Loucy (cell line): Measurements from ENCODE around the gene DNAH8.
A peak's percentile ranks its signal among the peaks of the same experiment; 100 is the strongest.

Source experiments
- H2AFZ ChIP-seq: fragments of 200-600 bp; sonication (generic); 2 replicates; pipeline ENCODE4 v1.6.0; 2016; ENCODE audit warnings: antibody characterized with exemption, mild to moderate bottlenecking, low read length, moderate library complexity
- H3F3A ChIP-seq: fragments of 200-600 bp; 2 replicates; pipeline ENCODE4 v1.6.0; 2016; ENCODE audit warnings: antibody characterized with exemption, low read depth, mild to moderate bottlenecking
- H3K27me3 ChIP-seq: fragments of 200-600 bp; sonication (generic); 2 replicates; pipeline ENCODE4 v1.6.1; 2014; ENCODE audit warnings: low read length, mild to moderate bottlenecking; ENCODE audit not compliant: insufficient read depth, poor library complexity, severe bottlenecking
- H3K36me3 ChIP-seq: fragments of 200-600 bp; sonication (generic); 2 replicates; pipeline ENCODE4 v1.6.1; 2016; ENCODE audit warnings: low read length; ENCODE audit not compliant: insufficient read depth
- H3K4me1 ChIP-seq: fragments of 200-600 bp; sonication (generic); 2 replicates; pipeline ENCODE4 v1.5.1; 2014; ENCODE audit warnings: low read length, mild to moderate bottlenecking; ENCODE audit not compliant: insufficient read depth, poor library complexity, severe bottlenecking
- H3K4me2 ChIP-seq: fragments of 200-600 bp; sonication (generic); 2 replicates; pipeline ENCODE4 v1.6.0; 2014; ENCODE audit warnings: antibody characterized with exemption, low read length, low read depth, mild to moderate bottlenecking; ENCODE audit not compliant: poor library complexity, severe bottlenecking
- H3K4me3 ChIP-seq: fragments of 200-600 bp; sonication (generic); 2 replicates; pipeline ENCODE4 v1.5.1; 2014; ENCODE audit warnings: low read length, mild to moderate bottlenecking, mixed read lengths; ENCODE audit not compliant: poor library complexity, severe bottlenecking
- H3K79me2 ChIP-seq: fragments of 200-600 bp; sonication (generic); 2 replicates; pipeline ENCODE4 v1.6.1; 2014; ENCODE audit warnings: low read length; ENCODE audit not compliant: insufficient read depth
- H3K9ac ChIP-seq: fragments of 200-600 bp; sonication (generic); 2 replicates; pipeline ENCODE4 v1.6.0; 2014; ENCODE audit warnings: mild to moderate bottlenecking, low read depth, low read length, moderate library complexity; ENCODE audit not compliant: poor library complexity, severe bottlenecking
- H3K9me2 ChIP-seq: fragments of 200-600 bp; sonication (generic); replicated peaks from 2 replicates; pipeline ENCODE4 v1.6.1; 2016; ENCODE audit warnings: low read depth, low read length, mixed read lengths
- H3K9me3 ChIP-seq: fragments of 200-600 bp; sonication (generic); 2 replicates; pipeline ENCODE4 v1.6.1; 2014; ENCODE audit warnings: mild to moderate bottlenecking, antibody characterized with exemption, low read length, low read depth; ENCODE audit not compliant: insufficient read depth
- H4K20me1 ChIP-seq: fragments of 200-600 bp; sonication (generic); 2 replicates; pipeline ENCODE4 v1.6.0; 2014; ENCODE audit warnings: antibody characterized with exemption, low read length, mild to moderate bottlenecking; ENCODE audit not compliant: insufficient read depth, poor library complexity, severe bottlenecking
- EZH2phosphoT487 ChIP-seq: fragments of 200-600 bp; IDR thresholded peaks from 2 replicates; pipeline ENCODE4 v1.6.1; 2018; ENCODE audit warnings: antibody characterized with exemption, mild to moderate bottlenecking, moderate library complexity, borderline replicate concordance
- TF ChIP-seq, protein P1 (sequence below): fragments of 200-600 bp; sonication (generic); conservative IDR thresholded peaks from 2 replicates; pipeline ENCODE4 v1.5.1; 2014; ENCODE audit warnings: mild to moderate bottlenecking, antibody characterized with exemption, low read length

Gene DNAH8

DNA sequence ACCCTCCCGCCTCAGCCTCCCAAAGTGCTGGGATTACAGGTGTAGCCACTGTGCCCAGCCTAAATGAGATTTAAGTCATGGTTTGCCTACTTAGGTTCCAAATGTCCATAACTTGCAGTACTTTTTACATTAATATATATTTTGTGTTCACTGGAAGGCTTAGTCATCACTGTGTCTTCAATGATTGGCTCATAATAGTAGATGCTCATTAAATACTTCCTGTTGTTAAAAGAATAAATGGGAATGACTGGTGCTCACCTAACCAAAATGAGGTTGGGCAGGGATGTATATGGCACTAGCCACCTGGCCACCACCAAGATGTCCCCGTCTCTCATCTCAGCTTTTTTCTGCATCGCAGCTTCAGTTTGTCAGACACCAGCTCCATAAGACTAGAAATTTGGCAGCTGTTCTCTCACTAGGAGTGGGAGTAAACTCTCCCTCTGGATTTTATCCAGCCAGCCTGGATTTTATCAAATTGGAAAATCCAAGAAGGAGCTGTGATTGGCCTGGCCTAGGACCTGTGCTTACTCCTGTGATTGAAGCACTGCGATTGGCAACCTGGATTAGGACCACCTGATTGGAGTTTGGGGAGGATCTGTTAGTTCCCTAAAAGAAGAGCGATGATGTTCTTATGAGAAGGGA lies 11.0 kb upstream of the DNAH8 start:
- peaks cover 5% of the 10 kb centered on the region for H3K27me3 ChIP-seq
- H3K79me2 ChIP-seq = peaks cover 30% of the 10 kb centered on the region
- no peak overlapping the region for H2AFZ ChIP-seq
- no peaks in the 10 kb centered on the region for H3K9me3 ChIP-seq
- H3K9ac ChIP-seq = no peak overlapping the region
- H4K20me1 ChIP-seq = peaks cover 7% of the 10 kb centered on the region
- TF ChIP-seq EZH2phosphoT487 = no peak
- TF ChIP-seq, protein P1, sequence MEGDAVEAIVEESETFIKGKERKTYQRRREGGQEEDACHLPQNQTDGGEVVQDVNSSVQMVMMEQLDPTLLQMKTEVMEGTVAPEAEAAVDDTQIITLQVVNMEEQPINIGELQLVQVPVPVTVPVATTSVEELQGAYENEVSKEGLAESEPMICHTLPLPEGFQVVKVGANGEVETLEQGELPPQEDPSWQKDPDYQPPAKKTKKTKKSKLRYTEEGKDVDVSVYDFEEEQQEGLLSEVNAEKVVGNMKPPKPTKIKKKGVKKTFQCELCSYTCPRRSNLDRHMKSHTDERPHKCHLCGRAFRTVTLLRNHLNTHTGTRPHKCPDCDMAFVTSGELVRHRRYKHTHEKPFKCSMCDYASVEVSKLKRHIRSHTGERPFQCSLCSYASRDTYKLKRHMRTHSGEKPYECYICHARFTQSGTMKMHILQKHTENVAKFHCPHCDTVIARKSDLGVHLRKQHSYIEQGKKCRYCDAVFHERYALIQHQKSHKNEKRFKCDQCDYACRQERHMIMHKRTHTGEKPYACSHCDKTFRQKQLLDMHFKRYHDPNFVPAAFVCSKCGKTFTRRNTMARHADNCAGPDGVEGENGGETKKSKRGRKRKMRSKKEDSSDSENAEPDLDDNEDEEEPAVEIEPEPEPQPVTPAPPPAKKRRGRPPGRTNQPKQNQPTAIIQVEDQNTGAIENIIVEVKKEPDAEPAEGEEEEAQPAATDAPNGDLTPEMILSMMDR = no peak
- no peaks in the 10 kb centered on the region for H3K9me2 ChIP-seq
- H3K4me3 ChIP-seq = no peak overlapping the region
- no peaks in the 10 kb centered on the region for H3K36me3 ChIP-seq
- peak overlapping the region; percentile 83 for H3K4me2 ChIP-seq
- H3K4me1 ChIP-seq = peaks cover 15% of the 10 kb centered on the region
- no peaks in the 10 kb centered on the region for H3F3A ChIP-seq

DNA sequence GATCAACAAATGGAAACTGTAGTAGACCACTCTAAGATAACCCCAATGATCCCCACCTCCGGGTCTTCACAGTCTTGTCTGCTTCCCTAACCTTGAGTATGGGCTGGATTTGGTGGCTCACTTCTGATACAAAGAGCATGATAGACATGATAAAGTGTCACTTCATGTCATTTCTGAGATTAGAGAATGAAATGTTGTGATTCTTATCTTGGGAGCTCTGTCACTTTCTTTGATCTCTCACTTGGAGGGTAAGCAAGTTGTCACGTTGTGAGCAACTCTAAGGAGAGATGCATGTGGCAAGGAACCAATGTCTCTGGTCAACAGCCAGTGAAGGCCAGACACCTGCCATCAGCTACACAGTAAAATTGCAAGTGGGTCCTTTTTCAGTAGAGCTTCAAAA lies 9.2 kb upstream of the DNAH8 start:
- Histone ChIP-seq H3K79me2 (peaks cover 19% of the 10 kb centered on the region), H3K9ac (no peak overlapping the region), H3K4me1 (peaks cover 15% of the 10 kb centered on the region), H3K27me3 (peaks cover 5% of the 10 kb centered on the region), H3K36me3 (no peaks in the 10 kb centered on the region), H3K4me2 (no peak overlapping the region), H3K9me2 (no peaks in the 10 kb centered on the region), H3K4me3 (no peak overlapping the region), H4K20me1 (peaks cover 7% of the 10 kb centered on the region), H2AFZ (no peak overlapping the region), H3F3A (no peaks in the 10 kb centered on the region), H3K9me3 (no peaks in the 10 kb centered on the region)
- TF ChIP-seq, protein P1 = no peak

DNA sequence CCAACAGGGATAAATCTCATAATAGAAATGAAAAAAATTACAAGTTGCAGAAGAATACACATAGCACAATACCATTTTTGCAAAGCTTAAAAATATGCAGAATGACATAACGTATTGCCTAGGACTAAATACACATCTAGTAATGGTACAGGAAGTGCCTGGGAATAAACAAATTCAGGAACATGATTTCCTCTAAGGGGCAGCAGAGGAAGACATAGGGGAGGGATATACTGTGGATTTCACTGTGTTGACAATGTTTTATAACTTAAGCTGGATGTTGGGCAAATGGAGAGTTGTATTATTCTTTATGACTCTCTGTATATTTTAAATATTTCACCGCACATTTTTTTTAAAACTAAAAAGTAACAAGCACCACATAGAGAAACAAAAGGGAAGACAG lies 6.6 kb upstream of the DNAH8 start:
- no peaks in the 10 kb centered on the region for H4K20me1 ChIP-seq
- no peak overlapping the region for H3K9ac ChIP-seq
- no peaks in the 10 kb centered on the region for H3F3A ChIP-seq
- H3K9me3 ChIP-seq = no peaks in the 10 kb centered on the region
- no peak overlapping the region for H2AFZ ChIP-seq
- no peaks in the 10 kb centered on the region for H3K9me2 ChIP-seq
- TF ChIP-seq EZH2phosphoT487 = no peak
- TF ChIP-seq, protein P1 = no peak
- no peaks in the 10 kb centered on the region for H3K27me3 ChIP-seq
- H3K79me2 ChIP-seq = no peaks in the 10 kb centered on the region
- peaks cover 6% of the 10 kb centered on the region for H3K4me1 ChIP-seq
- H3K4me3 ChIP-seq = no peak overlapping the region
- no peak overlapping the region for H3K4me2 ChIP-seq
- no peaks in the 10 kb centered on the region for H3K36me3 ChIP-seq
